Dermis blood vessel endothelial cell (primary cell): ENCODE data around the gene PSMA7. TPM values are rescaled to one million over a fixed set of nuclear protein-coding genes. Genes with fewer than 3 reads are reported as not detected.
"Not testable (repeated sequence)": the region's sequence is repeated elsewhere in the genome, so short reads cannot be mapped to it uniquely, and the experiment has no call there.

Source experiments
- DNase-seq: peaks from one replicate; pipeline ENCODE4 v3.0.0; 2010
- total RNA-seq: library from RNA; depleted of rRNA; stranded (reverse); fragments of >200 nt; gene quantifications from 2 replicates; pipeline ENCODE4 v1.2.3, GENCODE V29; 2014

PSMA7 gene
- total RNA-seq, 1 donor from 2014 or later, result 450 TPM

GRCh38 chr20:62151835-62152364 lies 8.7 kb upstream of the PSMA7 start:
- no peak for DNase-seq

- no peak for DNase-seq
Measured at GRCh38 chr20:62151225-62151624, 8.0 kb upstream of the PSMA7 start.

- no peak for DNase-seq
Measured at GRCh38 chr20:62150310-62150575, 7.0 kb upstream of the PSMA7 start.

- DNase-seq, result peak; percentile 21
Measured at GRCh38 chr20:62149532-62150309, 6.5 kb upstream of the PSMA7 start.

GRCh38 chr20:62148908-62149314 lies 5.7 kb upstream of the PSMA7 start:
- DNase-seq, result no peak

- DNase-seq, result not testable (repeated sequence)
Measured at GRCh38 chr20:62148383-62148782, 5.2 kb upstream of the PSMA7 start.

- DNase-seq, result no peak
Measured at GRCh38 chr20:62147528-62147927, 4.3 kb upstream of the PSMA7 start.

- no peak for DNase-seq
Measured at GRCh38 chr20:62147125-62147524, 3.9 kb upstream of the PSMA7 start.

GRCh38 chr20:62146019-62146755 lies 3.0 kb upstream of the PSMA7 start:
- no peak for DNase-seq

GRCh38 chr20:62145688-62146018 lies 2.5 kb upstream of the PSMA7 start:
- no peak for DNase-seq

- DNase-seq, result peak; percentile 77
Measured at GRCh38 chr20:62143957-62144825, 997 bp upstream of the PSMA7 start.

GRCh38 chr20:62142252-62143080 lies 728 bp downstream of the PSMA7 start:
- DNase-seq, result peak; percentile 29

- peak; percentile 61 for DNase-seq
Measured at GRCh38 chr20:62141397-62142251, 1.6 kb downstream of the PSMA7 start.

GRCh38 chr20:62141043-62141396 lies 2.2 kb downstream of the PSMA7 start:
- DNase-seq, result no peak

GRCh38 chr20:62139636-62140035 lies 3.6 kb downstream of the PSMA7 start:
- DNase-seq, result no peak

GRCh38 chr20:62138912-62139311 lies 4.3 kb downstream of the PSMA7 start:
- DNase-seq, result no peak

GRCh38 chr20:62138204-62138543 lies 5.0 kb downstream of the PSMA7 start:
- no peak for DNase-seq

- DNase-seq, result no peak
Measured at GRCh38 chr20:62137478-62138203, 5.6 kb downstream of the PSMA7 start.

- DNase-seq, result no peak
Measured at GRCh38 chr20:62137092-62137384, 6.2 kb downstream of the PSMA7 start.

GRCh38 chr20:62136283-62137091 lies 6.7 kb downstream of the PSMA7 start:
- DNase-seq, result peak; percentile 87
